Hair follicular keratinocyte (primary cell): ENCODE data around the gene OR5D13. TPM values are rescaled to one million over a fixed set of nuclear protein-coding genes. Genes with fewer than 3 reads are reported as not detected.

ENCODE experiments used
- total RNA-seq: library from RNA; depleted of rRNA; stranded (reverse); fragments of >200 nt; gene quantifications from 2 replicates; pipeline ENCODE4 v1.2.3, GENCODE V29; 2015

OR5D13 gene
- total RNA-seq, result not detected in 2 replicates

GRCh38 chr11:55773138-55773537 lies at the start of gene OR5D13:
TSS of gene OR5D13 (plus strand) at chr11:55773438. CDS start at chr11:55773438, 0 bp downstream.

GRCh38 chr11:55795256-55795655 lies 22.0 kb downstream of the OR5D13 start, which contains the start of gene OR5D14:
TSS of gene OR5D14 (plus strand) at chr11:55795556. CDS start at chr11:55795556, 0 bp downstream.

GRCh38 chr11:55811067-55811466 lies 37.8 kb downstream of the OR5D13 start, which contains the start of gene OR5L1:
TSS of gene OR5L1 (plus strand) at chr11:55811367. CDS start at chr11:55811467, 100 bp downstream.

GRCh38 chr11:55819330-55819729 lies 46.1 kb downstream of the OR5D13 start, which contains the start of gene OR5D18:
TSS of gene OR5D18 (plus strand) at chr11:55819630. CDS start at chr11:55819630, 0 bp downstream.

Other genes starting within 250 kb of the OR5D13 start
- not detected in 2 replicates for gene OR4C15, start 219.0 kb upstream of the OR5D13 start, total RNA-seq
- gene OR4C16, start 201.3 kb upstream of the OR5D13 start, total RNA-seq, result not detected in 2 replicates
- not detected in 2 replicates for gene OR4C11, start 165.8 kb upstream of the OR5D13 start, total RNA-seq
- gene OR4P4, start 138.3 kb upstream of the OR5D13 start, total RNA-seq, result not detected in 2 replicates
- gene OR4S2, start 125.1 kb upstream of the OR5D13 start, total RNA-seq, result not detected in 2 replicates
- not detected in 2 replicates for gene OR4C6, start 111.2 kb upstream of the OR5D13 start, total RNA-seq
- not detected in 2 replicates for gene OR5D14, start 22.1 kb downstream of the OR5D13 start, total RNA-seq
- not detected in 2 replicates for gene OR5L1, start 37.9 kb downstream of the OR5D13 start, total RNA-seq
- not detected in 2 replicates for gene OR5D18, start 46.2 kb downstream of the OR5D13 start, total RNA-seq
- not detected in 2 replicates for gene OR5L2, start 53.8 kb downstream of the OR5D13 start, total RNA-seq
- not detected in 2 replicates for gene OR5D16, start 65.3 kb downstream of the OR5D13 start, total RNA-seq
- gene TRIM51, start 109.9 kb downstream of the OR5D13 start, total RNA-seq, result not detected in 2 replicates
- not detected in 2 replicates for gene OR5W2, start 141.1 kb downstream of the OR5D13 start, total RNA-seq
- gene OR5I1, start 163.0 kb downstream of the OR5D13 start, total RNA-seq, result not detected in 2 replicates
- gene OR10AG1, start 196.5 kb downstream of the OR5D13 start, total RNA-seq, result not detected in 2 replicates
- not detected in 2 replicates for gene OR5F1, start 221.2 kb downstream of the OR5D13 start, total RNA-seq